H1 (cell line): ENCODE data around the gene GALR2. TPM values are rescaled to one million over a fixed set of nuclear protein-coding genes. Genes with fewer than 3 reads are reported as not detected.

Experiments used
- CHD7 ChIP-seq: fragments of 300-600 bp; sonication (generic); IDR thresholded peaks from 2 replicates; pipeline ENCODE4 v1.7.1; 2012; ENCODE audit warnings: low read length, moderate library complexity, mild to moderate bottlenecking, inconsistent platforms; ENCODE audit not compliant: insufficient replicate concordance
- NRF1 ChIP-seq: IDR thresholded peaks from 2 replicates; pipeline ENCODE4 v1.6.1; 2011; ENCODE audit warnings: mild to moderate bottlenecking, low read depth, low read length, improper control_type of control experiment
- RBBP5 ChIP-seq: IDR thresholded peaks from 2 replicates; pipeline ENCODE4 v1.7.1; 2012; ENCODE audit warnings: low read depth, mild to moderate bottlenecking, inconsistent platforms, low read length, moderate library complexity, borderline replicate concordance
- RFX5 ChIP-seq: IDR thresholded peaks from 2 replicates; pipeline ENCODE4 v1.6.1; 2011; ENCODE audit warnings: low read depth, low read length, improper control_type of control experiment, borderline replicate concordance
- SUZ12 ChIP-seq: fragments of 200-600 bp; sonication (generic); IDR thresholded peaks from 2 replicates; pipeline ENCODE4 v1.6.1; 2012; ENCODE audit warnings: mild to moderate bottlenecking, inconsistent platforms, low read length, moderate library complexity, mixed read lengths
- YY1 ChIP-seq: IDR thresholded peaks from 2 replicates; pipeline ENCODE4 v1.6.1; 2011; ENCODE audit warnings: low read depth, mild to moderate bottlenecking, low read length
- ZNF274 ChIP-seq: IDR thresholded peaks from 2 replicates; pipeline ENCODE4 v1.7.0; 2012; ENCODE audit warnings: low read length, borderline replicate concordance; ENCODE audit errors: extremely low read depth
- polyA plus RNA-seq, 7 experiments: library from polyadenylated mRNA; depleted of rRNA in 3 of 7; stranded (reverse) in 5 of 7; unstranded in 2 of 7; fragments of >200 nt in 5 of 7; fragments of 200-250 nt in 2 of 7; gene quantifications; 1 replicate in 5 of 7; 2 replicates in 1 of 7; 4 replicates in 1 of 7; pipeline versions ENCODE4 v1.2.1 to v1.2.3, GENCODE V29; 2011 to 2013; ENCODE audit warnings: missing spikeins in 2 of 7, mixed read lengths in 2 of 7
- total RNA-seq: library from RNA; stranded (reverse); fragmentation: NEBNext Ultra II Directional; extraction: Animal tissue kit (Norgen Biotek cat#: 25700); gene quantifications from 2 replicates; pipeline ENCODE4 v1.2.1, GENCODE V29; 2021
- TF ChIP-seq, protein P1 (sequence below): IDR thresholded peaks from 2 replicates; pipeline ENCODE4 v1.6.1; 2012; ENCODE audit warnings: inconsistent platforms

GALR2 gene
- total and polyA plus RNA-seq, 2 of the 8 experiments (the other 6 are each of a cell fraction or from before 2014, with no cell fraction given) = 0.86 to 2.2 TPM

GRCh38 chr17:76074390-76075363 is at the start of gene GALR2 (continued):
- TF ChIP-seq NRF1 (no peak), RBBP5 (no peak), RFX5 (no peak), CHD7 (no peak), YY1 (no peak), ZNF274 (no peak), SUZ12 (peak; percentile 51)
- TF ChIP-seq, protein P1, sequence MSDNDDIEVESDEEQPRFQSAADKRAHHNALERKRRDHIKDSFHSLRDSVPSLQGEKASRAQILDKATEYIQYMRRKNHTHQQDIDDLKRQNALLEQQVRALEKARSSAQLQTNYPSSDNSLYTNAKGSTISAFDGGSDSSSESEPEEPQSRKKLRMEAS = no peak; the same call in 1 of the 2 replicates
